Neural cell (in vitro differentiated cells): Measurements from ENCODE around the gene HEATR5B. TPM values are rescaled to one million over a fixed set of nuclear protein-coding genes. Genes with fewer than 3 reads are reported as not detected.

Experiments
- H2AFZ ChIP-seq: fragments of 200-600, 300-800 bp; sonication (generic), shearing (Covaris generic); 2 replicates; pipeline ENCODE4 v1.6.0; 2014; ENCODE audit warnings: low read depth, mild to moderate bottlenecking, antibody characterized with exemption, low read length, moderate library complexity
- H3F3A ChIP-seq: fragments of 200-600 bp; shearing (Covaris generic); 2 replicates; pipeline ENCODE4 v1.6.1; 2016; ENCODE audit warnings: mild to moderate bottlenecking, moderate library complexity, mixed read lengths, antibody characterized with exemption, low read length; ENCODE audit not compliant: insufficient read depth, poor library complexity, severe bottlenecking
- H3K27ac ChIP-seq: fragments of 200-600, 300-800 bp; sonication (generic), shearing (Covaris generic); 2 replicates; pipeline ENCODE4 v1.5.1; 2014; ENCODE audit warnings: mild to moderate bottlenecking, low read length, moderate library complexity
- H3K27me3 ChIP-seq: fragments of 300-800, 200-600 bp; sonication (generic), shearing (Covaris generic); 2 replicates; pipeline ENCODE4 v1.6.0; 2014; ENCODE audit warnings: mild to moderate bottlenecking, low read depth, low read length, moderate library complexity; ENCODE audit not compliant: insufficient read depth
- H3K36me3 ChIP-seq: fragments of 300-800, 200-600 bp; sonication (generic), shearing (Covaris generic); 2 replicates; pipeline ENCODE4 v1.5.1; 2014; ENCODE audit warnings: mild to moderate bottlenecking, antibody characterized with exemption, low read length, moderate library complexity; ENCODE audit not compliant: insufficient read depth
- H3K4me2 ChIP-seq: fragments of 300-800, 200-600 bp; sonication (generic), shearing (Covaris generic); 2 replicates; pipeline ENCODE4 v1.6.0; 2014; ENCODE audit warnings: mild to moderate bottlenecking, low read length
- H3K4me3 ChIP-seq: fragments of 300-800, 200-600 bp; sonication (generic), shearing (Covaris generic); 2 replicates; pipeline ENCODE4 v1.5.1; 2014; ENCODE audit warnings: mild to moderate bottlenecking, low read length, moderate library complexity
- H3K79me2 ChIP-seq: fragments of 200-600 bp; shearing (Covaris generic); replicated peaks from 2 replicates; pipeline ENCODE4 v1.6.0; 2014; ENCODE audit warnings: mild to moderate bottlenecking, low read length, moderate library complexity; ENCODE audit not compliant: insufficient read depth
- H3K9ac ChIP-seq: fragments of 300-800, 200-600 bp; sonication (generic), shearing (Covaris generic); 2 replicates; pipeline ENCODE4 v1.6.1; 2016; ENCODE audit warnings: mild to moderate bottlenecking, low read length, mixed read lengths
- H3K9me2 ChIP-seq: fragments of 200-600 bp; shearing (Covaris generic); 2 replicates; pipeline ENCODE4 v1.6.1; 2016; ENCODE audit warnings: mild to moderate bottlenecking, low read length, mixed read lengths; ENCODE audit not compliant: insufficient read depth
- H3K9me3 ChIP-seq: fragments of 200-600, 300-800 bp; sonication (generic), shearing (Covaris generic); 2 replicates; pipeline ENCODE4 v1.6.1; 2016; ENCODE audit warnings: mild to moderate bottlenecking, mixed run types, low read length, moderate library complexity, mixed read lengths
- H4K20me1 ChIP-seq: fragments of 200-600 bp; shearing (Covaris generic); 2 replicates; pipeline ENCODE4 v1.6.1; 2016; ENCODE audit warnings: mild to moderate bottlenecking, mixed run types; ENCODE audit not compliant: insufficient read depth
- EP300 ChIP-seq: fragments of 450-650 bp; conservative IDR thresholded peaks from 2 replicates; pipeline ENCODE4 v1.6.1; 2014; ENCODE audit warnings: antibody characterized with exemption, mild to moderate bottlenecking, moderate library complexity; ENCODE audit not compliant: poor library complexity, severe bottlenecking
- EZH2 ChIP-seq: fragments of 200-600, 300-800 bp; shearing (Covaris generic), sonication (generic); IDR thresholded peaks from 2 replicates; pipeline ENCODE4 v1.6.1; 2014; ENCODE audit warnings: antibody characterized with exemption, low read length, borderline replicate concordance, mild to moderate bottlenecking; ENCODE audit not compliant: insufficient read depth, poor library complexity, severe bottlenecking
- MXI1 ChIP-seq: fragments of 450-650 bp; conservative IDR thresholded peaks from 2 replicates; pipeline ENCODE4 v1.6.1; 2014; ENCODE audit warnings: antibody characterized with exemption, mild to moderate bottlenecking; ENCODE audit not compliant: poor library complexity, severe bottlenecking
- POLR2AphosphoS5 ChIP-seq: IDR thresholded peaks from 2 replicates; pipeline ENCODE4 v1.6.1; 2012
- RAD21 ChIP-seq: fragments of 450-650 bp; conservative IDR thresholded peaks from 2 replicates; pipeline ENCODE4 v1.6.1; 2014; ENCODE audit warnings: antibody characterized with exemption, mild to moderate bottlenecking, moderate library complexity
- SMC3 ChIP-seq: fragments of 450-650 bp; conservative IDR thresholded peaks from 2 replicates; pipeline ENCODE4 v1.6.1; 2014; ENCODE audit warnings: antibody characterized with exemption, mild to moderate bottlenecking, moderate library complexity; ENCODE audit not compliant: poor library complexity
- TAF1 ChIP-seq: IDR thresholded peaks from 2 replicates; pipeline ENCODE4 v1.6.1; 2012; ENCODE audit warnings: low read depth
- polyA plus RNA-seq: library from polyadenylated mRNA; depleted of rRNA; stranded (reverse); fragments of >200 nt; gene quantifications from 2 replicates; pipeline ENCODE4 v1.2.3, GENCODE V29; 2014
- TF ChIP-seq, protein P1 (sequence below): IDR thresholded peaks from 2 replicates; pipeline ENCODE4 v1.6.1; 2012; ENCODE audit warnings: borderline replicate concordance
- TF ChIP-seq, protein P2 (sequence below): fragments of 450-650 bp; IDR thresholded peaks from 2 replicates; pipeline ENCODE4 v1.5.1; 2014; ENCODE audit warnings: antibody characterized with exemption, mild to moderate bottlenecking, moderate library complexity; ENCODE audit not compliant: poor library complexity, severe bottlenecking

HEATR5B gene
- polyA plus RNA-seq, 1 donor from 2014 or later = 46.0 TPM

DNA sequence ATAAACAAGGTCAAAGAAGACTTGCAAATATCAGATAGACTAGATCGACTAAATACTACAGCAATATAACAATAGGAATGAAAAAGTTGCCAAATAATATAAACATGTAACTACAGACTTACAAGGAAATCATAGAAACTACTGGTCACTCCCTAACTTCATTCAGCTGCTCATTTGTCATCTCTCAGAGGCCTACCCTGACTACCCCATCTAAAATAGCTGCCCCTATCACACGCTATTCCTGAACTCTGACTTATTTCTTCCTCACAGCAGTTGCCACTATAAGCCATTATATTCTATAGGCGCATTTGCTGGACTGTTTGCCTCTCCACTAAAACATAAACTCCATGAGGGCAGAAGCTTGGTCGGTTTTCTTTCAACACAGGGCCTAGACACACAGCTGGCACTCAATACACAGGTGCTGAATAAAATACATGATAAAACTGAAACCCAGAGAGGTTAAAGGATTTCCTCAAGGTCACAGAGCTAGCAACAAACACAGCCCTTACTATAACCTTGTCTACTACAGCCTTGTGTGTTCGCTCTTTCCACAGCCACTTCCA is 119.6 kb downstream of the HEATR5B start:
- Histone ChIP-seq H3K36me3 (no peaks in the 10 kb centered on the region), H3K4me3 (peak overlapping the region; percentile 76), H3K27ac (no peak overlapping the region), H3K9ac (no peak overlapping the region), H2AFZ (no peak overlapping the region), H3F3A (no peaks in the 10 kb centered on the region), H3K9me2 (no peaks in the 10 kb centered on the region), H3K9me3 (no peaks in the 10 kb centered on the region), H4K20me1 (no peaks in the 10 kb centered on the region), H3K27me3 (peaks cover 5% of the 10 kb centered on the region), H3K4me2 (no peak overlapping the region), H3K79me2 (peaks cover 27% of the 10 kb centered on the region)
- no peak for TF ChIP-seq MXI1

DNA sequence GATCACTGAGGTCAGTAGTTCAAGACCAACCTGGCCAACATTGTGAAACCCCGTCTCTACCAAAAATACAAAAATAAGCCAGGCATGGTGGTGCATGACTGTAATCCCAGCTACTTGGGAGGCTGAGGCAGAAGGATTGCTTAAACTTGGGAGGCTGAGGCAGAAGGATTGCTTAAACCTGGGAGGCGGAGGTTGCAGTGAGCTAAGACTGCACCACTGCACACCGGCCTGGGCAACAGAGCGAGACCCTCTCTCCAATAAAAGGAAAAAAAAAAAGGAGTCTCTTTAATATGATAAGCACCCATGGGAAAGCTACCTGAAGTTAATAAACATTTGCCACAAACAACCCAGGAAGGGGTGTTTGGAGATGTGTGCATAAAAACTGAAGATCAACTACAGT is 120.4 kb downstream of the HEATR5B start:
- H3K79me2 ChIP-seq = peaks cover 27% of the 10 kb centered on the region
- no peaks in the 10 kb centered on the region for H3K36me3 ChIP-seq
- H3K4me3 ChIP-seq = no peak overlapping the region
- no peak for TF ChIP-seq TAF1
- TF ChIP-seq EP300 = no peak
- TF ChIP-seq, protein P1, sequence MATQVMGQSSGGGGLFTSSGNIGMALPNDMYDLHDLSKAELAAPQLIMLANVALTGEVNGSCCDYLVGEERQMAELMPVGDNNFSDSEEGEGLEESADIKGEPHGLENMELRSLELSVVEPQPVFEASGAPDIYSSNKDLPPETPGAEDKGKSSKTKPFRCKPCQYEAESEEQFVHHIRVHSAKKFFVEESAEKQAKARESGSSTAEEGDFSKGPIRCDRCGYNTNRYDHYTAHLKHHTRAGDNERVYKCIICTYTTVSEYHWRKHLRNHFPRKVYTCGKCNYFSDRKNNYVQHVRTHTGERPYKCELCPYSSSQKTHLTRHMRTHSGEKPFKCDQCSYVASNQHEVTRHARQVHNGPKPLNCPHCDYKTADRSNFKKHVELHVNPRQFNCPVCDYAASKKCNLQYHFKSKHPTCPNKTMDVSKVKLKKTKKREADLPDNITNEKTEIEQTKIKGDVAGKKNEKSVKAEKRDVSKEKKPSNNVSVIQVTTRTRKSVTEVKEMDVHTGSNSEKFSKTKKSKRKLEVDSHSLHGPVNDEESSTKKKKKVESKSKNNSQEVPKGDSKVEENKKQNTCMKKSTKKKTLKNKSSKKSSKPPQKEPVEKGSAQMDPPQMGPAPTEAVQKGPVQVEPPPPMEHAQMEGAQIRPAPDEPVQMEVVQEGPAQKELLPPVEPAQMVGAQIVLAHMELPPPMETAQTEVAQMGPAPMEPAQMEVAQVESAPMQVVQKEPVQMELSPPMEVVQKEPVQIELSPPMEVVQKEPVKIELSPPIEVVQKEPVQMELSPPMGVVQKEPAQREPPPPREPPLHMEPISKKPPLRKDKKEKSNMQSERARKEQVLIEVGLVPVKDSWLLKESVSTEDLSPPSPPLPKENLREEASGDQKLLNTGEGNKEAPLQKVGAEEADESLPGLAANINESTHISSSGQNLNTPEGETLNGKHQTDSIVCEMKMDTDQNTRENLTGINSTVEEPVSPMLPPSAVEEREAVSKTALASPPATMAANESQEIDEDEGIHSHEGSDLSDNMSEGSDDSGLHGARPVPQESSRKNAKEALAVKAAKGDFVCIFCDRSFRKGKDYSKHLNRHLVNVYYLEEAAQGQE = no peak
- no peak for TF ChIP-seq RAD21
- no peak for TF ChIP-seq MXI1
- no peak for TF ChIP-seq EZH2
- TF ChIP-seq, protein P2, sequence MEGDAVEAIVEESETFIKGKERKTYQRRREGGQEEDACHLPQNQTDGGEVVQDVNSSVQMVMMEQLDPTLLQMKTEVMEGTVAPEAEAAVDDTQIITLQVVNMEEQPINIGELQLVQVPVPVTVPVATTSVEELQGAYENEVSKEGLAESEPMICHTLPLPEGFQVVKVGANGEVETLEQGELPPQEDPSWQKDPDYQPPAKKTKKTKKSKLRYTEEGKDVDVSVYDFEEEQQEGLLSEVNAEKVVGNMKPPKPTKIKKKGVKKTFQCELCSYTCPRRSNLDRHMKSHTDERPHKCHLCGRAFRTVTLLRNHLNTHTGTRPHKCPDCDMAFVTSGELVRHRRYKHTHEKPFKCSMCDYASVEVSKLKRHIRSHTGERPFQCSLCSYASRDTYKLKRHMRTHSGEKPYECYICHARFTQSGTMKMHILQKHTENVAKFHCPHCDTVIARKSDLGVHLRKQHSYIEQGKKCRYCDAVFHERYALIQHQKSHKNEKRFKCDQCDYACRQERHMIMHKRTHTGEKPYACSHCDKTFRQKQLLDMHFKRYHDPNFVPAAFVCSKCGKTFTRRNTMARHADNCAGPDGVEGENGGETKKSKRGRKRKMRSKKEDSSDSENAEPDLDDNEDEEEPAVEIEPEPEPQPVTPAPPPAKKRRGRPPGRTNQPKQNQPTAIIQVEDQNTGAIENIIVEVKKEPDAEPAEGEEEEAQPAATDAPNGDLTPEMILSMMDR = no peak
- no peak for TF ChIP-seq POLR2AphosphoS5
- TF ChIP-seq SMC3 = no peak
- H2AFZ ChIP-seq = no peak overlapping the region
- H3K9ac ChIP-seq = no peak overlapping the region
- H3K9me3 ChIP-seq = no peaks in the 10 kb centered on the region
- no peaks in the 10 kb centered on the region for H3F3A ChIP-seq
- H3K27me3 ChIP-seq = peaks cover 5% of the 10 kb centered on the region
- no peaks in the 10 kb centered on the region for H4K20me1 ChIP-seq
- no peak overlapping the region for H3K27ac ChIP-seq
- no peaks in the 10 kb centered on the region for H3K9me2 ChIP-seq
- H3K4me2 ChIP-seq = no peak overlapping the region

DNA sequence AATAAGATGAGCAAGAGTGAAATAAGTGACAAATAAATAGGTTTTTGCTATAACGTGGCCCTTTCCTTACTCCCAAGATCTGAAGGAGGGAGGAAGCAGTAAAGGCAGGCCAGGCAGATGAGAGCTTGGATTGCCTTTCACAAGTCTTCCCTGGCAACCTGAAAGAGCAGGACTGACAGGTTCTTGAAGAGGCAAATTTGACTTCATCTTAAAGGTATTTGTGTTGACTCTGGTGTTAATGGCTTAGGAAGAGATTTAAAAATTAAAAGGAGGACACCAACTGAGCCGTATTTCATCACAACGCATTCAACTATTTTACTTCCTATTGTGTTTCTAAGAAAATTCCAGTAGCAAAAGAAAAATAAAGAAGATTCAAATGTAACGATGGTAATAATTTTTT is 121.1 kb downstream of the HEATR5B start:
- no peak overlapping the region for H3K4me2 ChIP-seq
- H3F3A ChIP-seq = no peaks in the 10 kb centered on the region
- H3K36me3 ChIP-seq = no peaks in the 10 kb centered on the region
- no peaks in the 10 kb centered on the region for H3K9me3 ChIP-seq
- peaks cover 27% of the 10 kb centered on the region for H3K79me2 ChIP-seq
- no peaks in the 10 kb centered on the region for H3K9me2 ChIP-seq
- H3K27ac ChIP-seq = no peak overlapping the region
- TF ChIP-seq EZH2 = no peak
- TF ChIP-seq RAD21 = no peak
- TF ChIP-seq, protein P1 = no peak
- TF ChIP-seq POLR2AphosphoS5 = no peak
- no peak for TF ChIP-seq MXI1
- no peak for TF ChIP-seq SMC3
- TF ChIP-seq, protein P2 = no peak
- TF ChIP-seq EP300 = no peak
- TF ChIP-seq TAF1 = no peak
- no peak overlapping the region for H3K9ac ChIP-seq
- no peaks in the 10 kb centered on the region for H4K20me1 ChIP-seq
- no peak overlapping the region for H3K4me3 ChIP-seq
- no peak overlapping the region for H2AFZ ChIP-seq
- peaks cover 5% of the 10 kb centered on the region for H3K27me3 ChIP-seq
